HG02973 (cell line): ENCODE data around the gene ALKBH6.

Experiments used
- ATAC-seq: cut with Tn5 transposase; IDR thresholded peaks from one replicate; pipeline ENCODE4 v1.9.1; 2021; ENCODE audit warnings: moderate library complexity; ENCODE audit not compliant: unreplicated experiment

Gene ALKBH6

DNA sequence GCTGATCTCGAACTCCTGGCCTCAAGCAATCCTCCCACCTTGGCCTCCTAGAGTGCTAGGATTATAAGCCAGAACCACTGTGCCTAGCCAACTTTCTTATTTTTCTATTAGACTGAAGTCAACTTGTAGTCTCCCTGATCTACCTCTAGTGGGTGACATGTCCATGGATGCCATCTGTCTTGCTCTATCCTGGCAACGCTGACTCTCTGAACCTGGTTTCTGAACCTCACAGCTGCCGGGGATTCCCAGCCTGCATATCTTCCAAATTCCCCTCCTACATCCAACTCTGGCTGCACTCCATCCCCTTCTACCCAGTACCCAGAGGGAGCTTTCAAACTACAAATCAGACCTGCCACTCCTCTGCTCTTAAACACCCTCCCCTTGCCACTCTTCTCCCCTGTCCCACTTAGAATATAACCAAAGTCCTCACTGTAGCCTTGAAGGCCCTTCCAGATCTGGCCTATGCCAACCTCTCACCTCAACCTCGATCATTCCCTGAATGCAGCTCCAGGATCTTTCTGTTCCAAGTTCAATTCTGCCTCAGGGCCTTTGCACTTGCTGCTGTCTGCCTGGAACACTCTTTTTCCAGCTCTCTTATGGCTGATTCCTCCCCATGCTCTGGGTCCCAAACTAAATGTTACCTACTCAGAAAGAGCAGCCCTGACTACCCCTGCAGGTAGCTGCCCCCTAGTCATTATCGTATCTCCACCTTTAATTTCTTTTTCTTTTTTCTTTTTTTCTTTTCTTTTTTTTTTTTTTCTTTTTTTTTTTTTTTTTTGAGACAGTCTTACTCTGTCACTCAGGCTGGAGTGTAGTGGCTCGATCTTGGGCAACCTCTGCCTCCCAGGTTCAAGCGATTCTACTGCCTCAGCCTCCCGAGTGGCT lies 16.5 kb upstream of the ALKBH6 start:
- ATAC-seq = no peak

GRCh38 chr19:36028313-36029041 lies 14.5 kb upstream of the ALKBH6 start:
- no peak for ATAC-seq

- no peak for ATAC-seq
Measured at GRCh38 chr19:36027696-36028095, 13.7 kb upstream of the ALKBH6 start.

DNA sequence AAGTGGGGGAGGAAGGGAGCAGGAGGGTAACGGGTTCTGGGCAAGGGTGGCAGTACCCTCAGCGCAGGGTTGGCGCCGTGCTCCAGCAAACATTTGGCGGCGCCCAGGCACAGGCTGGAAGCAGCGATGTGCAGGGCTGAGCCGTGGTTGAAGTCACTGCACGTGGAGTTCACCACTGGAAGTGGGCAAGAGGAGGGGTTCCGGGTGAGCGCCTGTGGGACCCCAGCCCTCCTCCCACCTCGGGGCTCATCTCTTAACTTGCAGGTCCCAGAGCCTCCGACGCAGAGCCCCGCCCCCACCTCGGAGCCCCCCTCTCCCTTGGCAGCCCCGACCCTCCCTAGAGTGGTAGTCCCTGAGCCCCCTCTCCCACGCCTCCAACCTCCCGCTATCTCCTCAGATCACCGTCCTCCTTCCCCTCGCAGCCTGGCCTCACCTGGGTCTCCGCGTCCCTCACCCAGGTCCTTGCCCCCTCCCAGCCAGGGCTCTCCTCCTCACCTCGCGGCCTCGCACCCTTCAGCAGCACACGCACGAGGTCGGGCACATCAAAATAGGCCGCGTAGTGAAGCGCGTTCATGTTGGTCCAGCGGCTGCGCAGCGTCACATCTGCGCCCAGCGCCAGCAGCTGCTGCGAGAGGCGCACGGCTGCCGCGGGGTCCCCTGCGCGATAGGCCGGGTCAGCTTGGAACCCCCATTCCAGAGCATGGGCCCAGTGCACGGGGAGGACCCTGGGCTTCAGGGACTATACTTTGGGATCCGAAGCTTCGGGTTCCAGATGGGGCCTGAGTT lies 12.3 kb upstream of the ALKBH6 start:
- ATAC-seq = no peak

DNA sequence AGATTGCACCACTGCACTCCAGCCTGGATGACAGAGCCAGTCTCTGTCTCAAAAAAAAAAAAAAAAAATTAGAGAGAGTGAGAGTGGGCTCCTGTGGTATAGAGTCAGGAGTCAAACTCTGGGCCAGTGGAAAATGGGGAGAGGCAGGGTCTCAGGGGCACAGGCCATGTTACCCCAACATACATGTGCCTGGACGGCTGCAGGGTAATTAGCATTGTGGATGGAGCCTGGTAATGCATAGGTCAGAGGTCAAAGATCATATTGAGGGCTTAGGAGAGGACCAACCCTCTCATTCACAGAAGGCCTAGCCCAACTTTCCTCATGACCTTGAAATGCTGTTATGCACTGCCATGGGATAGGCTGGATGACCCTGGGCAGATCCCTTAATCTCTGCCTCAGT lies 11.5 kb upstream of the ALKBH6 start:
- no peak for ATAC-seq

GRCh38 chr19:36023432-36023831 lies 9.4 kb upstream of the ALKBH6 start:
- ATAC-seq = no peak

GRCh38 chr19:36019061-36019670 lies 5.2 kb upstream of the ALKBH6 start:
- ATAC-seq = no peak

DNA sequence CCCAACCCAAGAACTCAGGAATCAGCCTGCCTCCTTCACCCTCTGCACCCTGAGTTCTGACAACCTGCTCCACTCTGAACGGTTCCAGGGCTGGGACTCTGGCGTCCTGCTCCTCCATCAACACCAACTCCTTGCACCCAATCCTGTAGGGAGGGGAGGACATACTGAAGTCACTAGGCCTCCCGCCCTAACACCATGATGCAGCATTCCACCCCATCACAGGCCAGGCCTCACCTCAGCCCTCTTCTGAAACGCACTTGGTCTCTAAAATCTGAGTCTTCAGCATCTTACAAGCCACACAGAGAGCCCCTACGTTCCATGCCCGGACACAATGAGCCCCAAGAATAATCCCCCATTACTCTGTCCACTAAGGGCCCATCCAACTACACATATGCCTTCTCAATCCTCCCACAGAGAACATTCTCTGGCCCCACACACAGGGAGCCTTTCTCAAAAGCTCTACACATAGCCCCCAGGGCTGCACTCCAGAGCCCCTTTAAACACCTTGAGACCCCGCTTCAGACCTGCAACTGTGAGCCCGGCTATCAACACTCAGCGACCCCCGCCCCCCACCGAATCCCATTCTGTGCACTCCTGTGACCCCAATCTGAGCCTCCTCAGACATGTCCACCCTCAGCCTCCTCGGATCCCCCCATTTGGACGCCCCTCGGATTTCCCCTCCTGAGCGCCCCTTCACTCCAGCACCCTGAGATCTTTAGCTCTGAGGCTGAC lies 567 bp downstream of the ALKBH6 start:
- no peak for ATAC-seq

DNA sequence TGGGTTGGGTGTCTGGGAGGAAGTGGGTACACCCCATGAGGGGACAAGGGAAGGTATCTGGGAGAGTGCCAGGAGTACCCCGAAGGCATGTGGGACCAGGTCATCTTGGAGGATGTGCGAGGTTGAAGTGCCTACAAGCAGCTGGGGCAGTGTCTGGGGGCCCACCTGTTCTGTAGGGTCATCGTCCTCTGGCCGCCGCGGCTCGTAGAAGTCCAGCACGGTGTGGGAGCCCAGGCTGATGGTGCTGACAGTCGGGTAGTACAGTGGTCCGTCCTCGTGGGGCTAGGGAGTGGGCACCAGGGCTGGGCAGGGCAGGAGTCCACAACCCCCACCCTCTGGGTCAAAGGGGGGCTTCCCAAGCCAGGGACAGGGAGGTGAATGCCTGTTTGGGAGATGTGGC lies 3.6 kb downstream of the ALKBH6 start:
- ATAC-seq = no peak

- no peak for ATAC-seq
Measured at GRCh38 chr19:36009633-36010379, 4.2 kb downstream of the ALKBH6 start.

- ATAC-seq = no peak
Measured at GRCh38 chr19:36009220-36009619, 4.8 kb downstream of the ALKBH6 start.

DNA sequence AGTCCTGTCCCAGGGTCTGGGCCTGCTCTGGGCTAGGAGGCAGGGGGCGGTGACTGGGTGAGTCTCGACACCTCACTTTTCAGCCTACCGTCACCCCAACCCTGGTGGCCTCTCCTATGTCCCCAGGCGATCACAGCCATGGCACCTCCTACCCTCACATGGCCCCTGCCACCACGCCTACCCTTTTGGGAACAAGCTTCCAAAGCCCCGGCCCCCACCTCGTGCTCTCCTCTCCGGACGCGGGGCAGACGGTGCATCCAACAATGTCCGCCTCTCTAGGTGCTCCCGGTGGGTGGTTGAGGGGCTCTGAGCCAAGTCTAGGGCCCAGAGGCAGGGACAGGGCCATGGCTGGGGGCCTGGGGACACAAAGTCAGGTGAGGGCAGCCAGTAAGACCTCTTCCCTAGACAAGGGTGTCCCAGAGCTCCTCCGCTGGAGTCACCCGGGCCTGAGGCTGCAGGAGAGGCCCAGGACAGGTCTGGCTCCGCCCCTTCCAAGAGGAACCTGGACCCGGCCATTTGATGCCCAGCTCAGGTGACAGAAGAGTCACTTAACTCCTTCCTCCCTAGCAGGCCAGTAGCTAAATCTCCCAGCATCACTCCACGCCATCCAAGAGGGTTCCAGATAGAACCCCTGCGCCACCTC lies 5.6 kb downstream of the ALKBH6 start, which contains the start of gene SYNE4:
SYNE4 (minus strand) TSS at position 478 of the 643 bp plus-strand sequence; CDS start at position 346, 132 bp downstream.
- ATAC-seq = no peak

GRCh38 chr19:36006955-36007354 lies 7.1 kb downstream of the ALKBH6 start:
- ATAC-seq = no peak

- ATAC-seq = no peak
Measured at GRCh38 chr19:36003284-36003683, 10.7 kb downstream of the ALKBH6 start.

DNA sequence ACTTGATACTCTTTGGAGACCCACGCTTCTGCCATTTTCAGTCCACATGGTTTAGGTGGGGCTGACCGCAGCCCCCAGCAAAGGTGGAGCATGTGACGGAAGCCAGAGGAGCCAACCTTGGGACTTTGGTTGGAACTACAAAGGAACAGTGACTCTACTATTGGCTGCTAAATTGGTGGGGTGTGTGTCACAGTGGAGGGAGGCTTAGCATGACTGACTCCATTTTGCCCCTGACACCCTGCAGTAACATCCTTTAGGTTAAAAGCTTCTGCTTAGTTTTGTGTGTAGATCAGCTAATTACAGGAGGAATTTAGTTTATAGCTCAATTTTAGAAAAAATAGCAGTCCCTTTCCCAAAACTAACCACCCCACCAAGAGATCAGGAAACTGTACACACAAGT lies 12.4 kb downstream of the ALKBH6 start:
- ATAC-seq = no peak

GRCh38 chr19:35996777-35997176 lies 17.2 kb downstream of the ALKBH6 start:
- no peak for ATAC-seq

DNA sequence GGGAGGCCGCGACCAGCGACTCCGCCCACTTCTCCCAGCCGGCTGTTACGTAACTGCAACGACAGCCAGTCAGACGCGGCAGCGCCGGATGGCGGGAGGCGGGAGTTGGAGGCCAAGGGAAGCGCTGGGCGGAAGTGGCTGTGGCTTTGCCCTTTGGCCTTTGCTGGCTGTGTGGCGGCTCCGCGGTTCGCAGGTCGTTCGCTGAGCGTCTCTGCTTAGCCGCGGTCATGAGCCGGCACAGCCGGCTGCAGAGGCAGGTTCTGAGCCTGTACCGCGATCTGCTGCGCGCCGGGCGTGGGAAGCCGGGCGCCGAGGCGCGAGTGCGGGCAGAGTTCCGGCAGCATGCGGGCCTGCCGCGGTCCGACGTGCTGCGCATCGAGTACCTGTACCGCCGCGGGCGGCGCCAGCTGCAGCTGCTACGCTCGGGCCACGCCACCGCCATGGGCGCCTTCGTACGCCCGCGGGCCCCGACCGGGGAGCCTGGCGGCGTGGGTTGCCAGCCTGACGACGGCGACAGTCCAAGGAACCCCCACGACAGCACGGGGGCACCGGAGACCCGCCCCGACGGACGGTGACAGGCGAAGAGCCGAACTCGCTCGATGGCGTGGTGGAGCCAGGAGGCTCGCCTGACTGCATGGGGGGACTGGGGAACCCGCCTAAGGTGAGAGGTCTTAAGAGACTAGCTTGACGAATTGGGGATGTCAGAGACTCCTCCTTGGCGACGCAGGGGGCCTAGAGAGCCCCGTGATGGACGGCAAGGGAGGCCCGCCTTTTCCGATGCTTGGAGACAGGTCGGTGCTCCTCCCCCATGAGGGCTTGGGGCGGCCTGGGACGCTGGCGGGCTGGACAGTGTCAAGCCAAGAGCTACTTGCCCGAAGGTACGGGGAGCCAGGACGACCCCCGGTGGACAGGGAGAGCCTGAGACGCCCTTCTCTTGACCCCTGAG lies 18.7 kb downstream of the ALKBH6 start, which contains the start of gene SDHAF1:
SDHAF1 (plus strand) TSS at position 141 of the 946 bp plus-strand sequence; CDS start at position 228, 87 bp downstream.
- peak; percentile 75 for ATAC-seq
